Stimulated activated CD4-positive, alpha-beta T cell treated with anti-CD3 and anti-CD28 coated beads, Interleukin-12 subunit alpha, Interleukin-12 subunit beta, amount 100 ng/mL, for 4 hours (primary cell): ENCODE results near the gene KIAA0319L.

Experiments used
- DNase-seq: peaks from one replicate; pipeline ENCODE4 v3.0.0-alpha.2; 2020

Gene KIAA0319L

DNA sequence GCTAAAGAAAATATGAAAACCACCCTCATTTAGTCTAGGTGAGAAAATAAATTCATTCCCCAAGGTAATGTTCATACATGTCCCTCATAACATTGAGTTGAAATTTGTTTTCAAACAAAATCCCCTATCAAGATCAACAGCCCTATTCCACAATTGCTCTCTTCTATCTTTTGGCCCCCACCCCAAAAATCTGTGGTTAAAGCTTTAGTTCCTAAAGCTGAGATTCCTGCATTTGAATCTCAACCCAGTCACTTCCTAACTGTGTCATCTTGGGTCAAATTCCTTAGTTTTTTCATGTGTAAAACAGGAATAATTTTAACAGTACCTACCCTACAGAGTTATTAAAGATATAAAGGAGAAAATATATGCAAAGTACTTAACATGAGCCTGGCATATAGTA lies 22.0 kb downstream of the KIAA0319L start:
- no peak for DNase-seq

GRCh38 chr1:35533586-35533985 lies 23.6 kb downstream of the KIAA0319L start:
- DNase-seq, result no peak

DNA sequence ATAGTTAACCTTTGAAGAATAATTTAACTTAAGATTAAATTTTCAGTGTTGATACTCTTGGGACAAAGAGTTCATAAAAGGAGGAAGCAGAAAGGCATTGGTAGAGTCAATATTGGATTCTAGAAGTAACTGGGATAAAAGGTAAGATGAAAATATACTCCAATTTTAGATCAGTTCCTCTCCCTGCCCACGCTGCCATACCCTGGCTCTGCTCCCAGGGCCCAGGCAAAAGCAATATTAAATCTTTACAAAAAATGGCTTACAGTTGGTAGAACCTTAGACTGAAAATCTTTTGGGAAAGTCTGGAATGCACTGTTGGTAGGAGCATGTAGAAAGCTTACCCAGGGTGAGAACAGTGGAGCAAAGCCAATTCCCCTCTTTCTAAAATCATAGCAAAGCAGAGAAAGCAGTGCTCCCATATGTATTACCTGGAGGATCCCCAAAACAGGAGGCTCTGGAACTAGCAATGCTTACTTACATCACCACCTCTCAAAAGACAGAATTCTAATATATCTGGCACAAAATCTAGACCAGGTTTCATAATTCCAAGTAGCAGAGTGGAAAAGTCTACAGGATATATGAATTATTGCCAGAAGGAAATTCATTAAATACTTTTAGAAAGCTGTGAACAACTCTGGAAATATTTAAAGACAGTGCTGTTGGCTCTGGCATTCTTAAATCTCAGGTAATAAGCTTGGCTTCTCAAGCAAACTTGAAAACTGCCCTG lies 24.5 kb downstream of the KIAA0319L start:
- DNase-seq, result no peak

- DNase-seq, result no peak
These were observed 25.8 kb downstream of the KIAA0319L start for GRCh38 chr1:35531368-35531767.

GRCh38 chr1:35530946-35531345 lies 26.3 kb downstream of the KIAA0319L start:
- DNase-seq, result no peak

GRCh38 chr1:35530168-35530567 lies 27.0 kb downstream of the KIAA0319L start:
- no peak for DNase-seq

DNA sequence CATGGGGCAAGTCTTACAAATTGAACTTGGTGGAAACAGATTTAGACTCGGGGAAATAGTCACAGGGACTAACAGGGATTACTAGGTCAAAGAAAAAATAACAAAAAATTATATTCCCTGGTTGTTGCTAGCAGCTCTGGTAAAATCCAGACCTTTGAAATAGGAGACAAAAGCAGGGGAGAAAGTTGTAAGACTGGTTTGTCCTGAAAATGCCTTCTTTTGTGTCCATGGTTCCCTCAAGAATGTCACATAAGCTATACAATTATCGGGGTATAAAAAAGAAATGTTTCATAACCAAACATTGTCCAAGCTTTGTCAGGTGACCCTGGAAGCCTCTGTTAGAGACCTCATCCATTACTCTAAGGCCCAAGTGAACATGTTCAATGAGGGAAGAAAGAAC lies 33.1 kb downstream of the KIAA0319L start:
- no peak for DNase-seq

DNA sequence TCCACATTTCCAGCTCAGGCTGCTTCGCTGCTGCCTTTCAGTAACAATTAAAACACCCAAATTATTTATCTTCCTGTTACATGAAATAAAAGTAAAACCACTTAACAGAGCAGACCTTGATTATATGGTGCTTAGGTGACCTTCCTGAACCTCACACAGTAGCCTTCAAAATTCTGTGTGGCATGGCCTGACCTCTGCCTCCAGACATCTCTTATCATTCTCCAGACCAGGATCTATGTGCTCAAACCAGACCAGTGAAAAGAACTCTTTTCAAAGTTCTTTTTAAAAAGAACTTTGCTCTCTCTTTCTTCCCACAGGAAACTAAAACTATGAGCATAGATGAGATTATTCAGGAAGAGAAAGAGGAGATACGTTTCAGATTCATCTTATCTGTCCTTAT lies 37.8 kb downstream of the KIAA0319L start:
- no peak for DNase-seq

DNA sequence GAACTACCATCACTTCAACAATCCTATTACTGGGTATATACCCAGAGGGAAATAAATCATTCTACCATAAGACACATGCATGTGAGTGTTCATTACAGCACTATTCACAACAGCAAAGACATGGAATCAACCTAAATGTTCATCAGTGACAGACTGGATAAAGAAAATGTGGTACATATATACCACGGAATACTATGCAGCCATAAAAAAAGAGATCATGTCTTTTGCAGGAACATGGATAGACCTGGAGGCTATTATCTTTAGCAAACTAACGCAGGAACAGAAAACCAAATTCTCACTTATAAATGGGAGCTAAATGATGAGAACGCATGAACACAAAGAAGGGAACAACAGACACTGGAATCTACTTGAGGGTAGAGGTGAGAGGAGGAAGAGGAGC lies 39.0 kb downstream of the KIAA0319L start:
- no peak for DNase-seq

GRCh38 chr1:35511305-35511704 lies 45.9 kb downstream of the KIAA0319L start:
- DNase-seq, result no peak

- DNase-seq, result no peak
These were observed 47.6 kb downstream of the KIAA0319L start for GRCh38 chr1:35509558-35509957.

DNA sequence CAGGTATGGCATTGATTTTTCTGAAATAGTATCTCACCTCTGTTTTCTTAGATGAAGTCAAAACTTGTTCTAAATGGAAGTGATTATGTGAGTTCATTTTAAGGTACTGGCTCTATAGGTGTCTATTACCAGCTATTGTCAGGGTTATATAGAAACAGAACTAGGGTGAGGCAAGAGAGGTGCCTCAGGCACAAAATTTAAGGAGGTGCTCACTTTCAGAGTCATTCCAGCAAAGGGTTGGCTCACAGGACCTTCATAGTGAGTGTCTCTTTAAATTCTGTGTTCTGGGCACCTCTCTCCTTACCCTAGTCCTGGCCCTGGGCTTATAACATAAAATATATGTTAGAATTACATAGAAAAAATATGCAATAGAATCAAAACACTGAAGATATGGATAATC lies 49.3 kb downstream of the KIAA0319L start:
- no peak for DNase-seq

DNA sequence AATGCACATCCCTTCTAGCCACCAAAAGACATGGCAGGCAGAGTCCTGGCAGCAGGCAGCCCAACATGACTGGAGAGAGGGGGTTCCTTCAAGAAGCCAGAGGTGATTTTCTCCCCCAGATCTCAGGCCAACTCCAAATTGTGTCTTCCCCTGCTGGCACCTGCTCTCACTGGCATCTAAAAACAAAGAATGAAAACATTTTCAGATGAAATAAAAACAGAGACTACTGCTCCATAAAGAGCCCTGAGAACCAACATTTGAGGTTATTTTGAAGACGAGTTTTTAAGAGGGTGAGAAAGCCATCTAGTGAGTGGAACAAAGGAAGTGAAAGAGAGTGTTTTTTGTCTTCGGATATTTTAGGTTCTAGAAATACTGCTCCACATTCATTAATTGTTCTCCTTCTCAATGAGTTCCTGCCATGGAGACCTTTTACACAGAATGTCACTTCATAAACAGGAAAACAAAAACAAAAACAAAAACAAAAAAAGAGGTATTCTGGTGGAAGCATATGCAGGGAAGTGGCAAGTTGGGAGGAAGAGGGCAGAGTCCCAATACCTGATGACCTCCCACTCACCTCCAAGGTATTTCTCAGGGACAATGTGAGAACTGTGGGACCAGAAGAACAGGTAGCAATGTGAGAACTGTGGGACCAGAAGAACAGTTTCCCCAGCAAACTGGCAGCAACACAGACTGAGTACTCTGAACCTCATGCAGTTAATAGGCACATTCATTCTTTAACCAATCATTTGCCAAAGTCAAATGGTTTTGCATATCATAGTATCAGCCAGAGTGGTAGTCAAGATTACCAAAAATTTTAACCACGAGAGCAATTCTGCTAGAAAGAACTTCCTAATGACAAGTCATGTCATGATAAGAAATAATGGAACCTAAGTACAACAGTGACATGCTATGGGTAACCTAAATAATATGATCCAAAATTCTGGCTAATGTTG lies 50.0 kb downstream of the KIAA0319L start:
- DNase-seq, result no peak

- DNase-seq, result no peak
These were observed 51.0 kb downstream of the KIAA0319L start for GRCh38 chr1:35505911-35506798.

DNA sequence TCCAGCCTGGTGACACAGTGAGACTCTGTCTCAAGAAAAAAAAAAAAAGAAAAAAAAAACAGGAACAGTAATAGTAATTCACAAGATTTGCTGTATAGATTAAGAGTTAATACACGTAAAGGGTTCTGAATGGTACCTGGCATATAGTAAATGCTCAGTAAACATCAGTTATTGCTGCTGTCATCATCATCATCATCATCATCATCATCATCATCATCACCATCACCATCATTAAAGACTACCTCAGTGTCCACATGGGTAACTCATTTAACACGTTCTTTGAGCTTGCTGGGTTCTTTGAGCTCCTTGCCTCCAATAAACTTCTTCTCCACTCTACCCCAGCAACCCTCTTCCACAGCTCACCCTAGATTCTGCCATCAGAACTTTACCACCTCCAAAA lies 55.0 kb downstream of the KIAA0319L start:
- DNase-seq, result no peak

- DNase-seq, result no peak
These were observed 56.8 kb downstream of the KIAA0319L start for GRCh38 chr1:35500439-35500838.

DNA sequence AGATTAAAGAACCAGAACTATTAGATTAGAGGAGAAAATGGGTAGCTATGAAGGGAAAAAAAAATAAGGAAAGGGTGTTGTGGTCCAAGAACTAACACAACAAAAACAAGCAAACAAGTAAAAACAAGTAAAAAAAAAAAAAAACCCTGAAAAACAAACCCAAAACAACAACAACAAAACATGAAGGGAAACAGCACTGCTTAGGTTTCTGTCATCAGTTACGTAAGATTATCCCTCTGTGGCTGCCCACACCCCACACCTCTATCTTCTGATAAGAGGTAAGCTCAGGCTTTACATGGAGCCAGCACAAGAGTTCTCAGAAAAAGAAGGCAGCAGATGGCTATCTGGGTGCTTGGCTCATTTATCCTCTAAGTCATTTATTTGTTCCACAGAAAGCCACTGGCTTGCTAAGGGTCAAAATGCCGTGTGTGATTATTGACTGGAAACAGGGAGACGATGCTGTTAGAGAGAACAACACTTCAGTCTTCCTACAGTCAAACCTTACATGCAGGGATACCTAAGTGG lies 57.5 kb downstream of the KIAA0319L start:
- DNase-seq, result no peak

DNA sequence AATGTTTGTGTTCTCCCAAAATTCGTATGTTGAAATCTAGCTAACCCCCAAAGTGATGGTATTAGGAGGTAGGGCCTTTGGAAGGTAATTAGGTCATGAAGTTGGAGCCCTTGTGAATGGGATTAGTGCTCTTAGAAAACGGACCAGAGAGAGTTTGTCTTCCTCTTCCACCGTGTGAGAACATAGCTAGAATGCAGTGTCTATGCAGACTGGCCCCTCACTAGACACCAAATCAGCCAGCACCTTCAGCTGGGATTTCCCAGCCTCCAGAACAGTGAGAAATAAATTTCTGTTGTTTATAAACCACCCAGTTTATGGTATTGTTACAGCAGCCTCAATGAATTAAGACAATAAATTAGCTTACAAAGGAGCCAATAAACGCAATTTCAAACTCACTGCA lies 58.0 kb downstream of the KIAA0319L start:
- DNase-seq, result no peak

DNA sequence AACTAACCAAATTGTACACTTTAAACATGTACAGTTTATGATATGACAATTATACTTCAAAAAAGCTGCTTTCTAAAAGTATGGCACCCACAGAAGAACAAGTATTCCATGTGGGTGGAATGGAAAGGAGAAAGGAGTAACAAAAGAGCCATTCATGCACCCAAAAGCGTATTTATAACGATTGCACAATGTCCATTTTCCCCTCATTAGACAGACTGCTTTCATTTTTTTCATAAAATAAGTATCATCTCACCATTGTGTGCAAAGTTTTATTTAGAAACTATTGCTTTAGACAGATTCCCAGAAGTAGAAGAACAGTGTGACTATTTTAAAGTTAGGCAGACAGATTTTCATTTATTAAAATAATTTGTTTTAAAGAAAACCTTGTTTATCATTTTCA lies 59.6 kb downstream of the KIAA0319L start:
- DNase-seq, result no peak

DNA sequence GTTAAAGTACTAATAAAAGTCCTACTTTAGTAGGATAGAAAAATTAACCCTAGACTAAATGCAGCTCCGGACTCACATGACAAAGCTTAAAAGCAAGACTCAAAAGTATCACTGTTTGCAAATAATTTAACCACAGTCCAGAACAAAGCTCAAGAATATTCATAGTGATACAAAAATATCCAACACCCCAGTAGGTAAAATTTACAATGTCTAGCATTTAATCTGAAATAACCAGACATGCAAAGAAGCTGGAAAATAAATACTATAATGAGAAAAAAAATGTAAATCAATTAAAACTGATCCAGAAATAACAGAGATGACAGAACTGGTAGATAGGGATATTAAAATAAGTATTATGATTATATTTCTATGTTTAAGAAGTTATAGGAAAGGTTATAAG lies 67.0 kb downstream of the KIAA0319L start:
- DNase-seq, result no peak

DNA sequence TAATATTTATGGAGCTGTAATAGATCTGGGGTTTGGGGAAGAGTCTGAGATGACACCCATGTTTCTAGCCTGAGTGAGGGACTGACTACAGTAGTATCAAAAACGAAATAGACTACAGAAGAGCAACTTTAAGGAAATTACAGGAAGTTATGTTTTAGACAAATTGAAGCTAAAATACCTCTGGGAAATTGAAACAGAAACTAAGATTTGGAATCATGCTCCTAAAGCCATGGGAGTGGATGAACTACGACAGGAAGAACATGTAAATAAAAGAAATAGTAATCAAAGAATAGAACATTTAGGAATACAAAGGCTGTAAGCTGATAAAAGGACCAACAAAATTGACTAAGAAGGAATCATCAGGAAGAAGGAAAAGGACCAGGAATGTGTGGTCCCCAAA lies 68.9 kb downstream of the KIAA0319L start:
- DNase-seq, result no peak

- no peak for DNase-seq
These were observed 70.3 kb downstream of the KIAA0319L start for GRCh38 chr1:35486858-35487408.

- DNase-seq, result no peak
These were observed 76.0 kb downstream of the KIAA0319L start for GRCh38 chr1:35481229-35481628.
